GM19099 (cell line): ENCODE data around the gene ALK.

ENCODE experiments used
- POLR2A ChIP-seq: IDR thresholded peaks from 3 replicates; pipeline ENCODE4 v1.6.1; 2011; ENCODE audit warnings: low read depth; ENCODE audit not compliant: insufficient read length; ENCODE audit errors: extremely low read depth

ALK gene

GRCh38 chr2:29705616-29706015, 215.8 kb downstream of the ALK start:
- TF ChIP-seq POLR2A, result no peak

GRCh38 chr2:29703336-29703735, 218.1 kb downstream of the ALK start:
- TF ChIP-seq POLR2A, result no peak

GRCh38 chr2:29702276-29702675, 219.1 kb downstream of the ALK start:
- TF ChIP-seq POLR2A, result no peak

DNA sequence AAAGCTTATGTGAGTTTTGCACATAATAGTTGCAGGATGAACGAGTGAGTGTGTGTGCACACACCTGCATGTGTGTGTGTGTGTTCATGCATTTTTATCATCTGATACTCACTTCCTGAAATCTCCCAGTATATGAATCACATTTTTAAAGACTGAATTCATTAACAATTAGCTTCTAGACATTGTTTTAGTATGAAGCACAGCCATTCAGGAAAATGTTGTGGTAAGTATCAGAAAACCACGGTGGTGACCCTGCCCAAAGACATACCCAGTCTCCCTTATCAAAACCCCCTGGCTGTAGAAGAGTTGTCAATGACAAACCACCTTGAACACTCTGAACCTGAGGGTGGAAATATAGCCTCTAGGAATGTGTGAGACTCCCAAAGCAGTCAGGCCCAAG, 220.8 kb downstream of the ALK start:
- no peak for TF ChIP-seq POLR2A

DNA sequence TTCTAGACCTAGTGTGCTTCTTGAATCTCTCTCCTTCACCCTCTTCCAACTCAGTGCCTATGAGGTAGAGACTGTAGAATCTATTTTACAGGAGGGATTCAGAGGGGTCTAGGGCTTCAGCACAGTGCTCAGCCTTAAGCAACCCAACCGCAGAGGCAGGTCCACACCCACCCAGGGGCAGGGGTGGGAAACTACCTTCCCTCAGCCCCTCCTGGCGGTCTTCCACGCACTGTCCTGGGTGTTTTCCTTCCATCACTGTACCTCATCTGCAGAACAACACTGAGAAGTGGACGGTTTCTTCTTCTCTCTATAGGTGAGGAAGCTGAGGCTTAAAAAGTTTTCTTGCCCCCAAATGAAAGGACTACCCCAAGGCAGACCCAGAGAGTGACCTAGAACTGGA, 222.3 kb downstream of the ALK start:
- no peak for TF ChIP-seq POLR2A

GRCh38 chr2:29698216-29698615, 223.2 kb downstream of the ALK start:
- no peak for TF ChIP-seq POLR2A

DNA sequence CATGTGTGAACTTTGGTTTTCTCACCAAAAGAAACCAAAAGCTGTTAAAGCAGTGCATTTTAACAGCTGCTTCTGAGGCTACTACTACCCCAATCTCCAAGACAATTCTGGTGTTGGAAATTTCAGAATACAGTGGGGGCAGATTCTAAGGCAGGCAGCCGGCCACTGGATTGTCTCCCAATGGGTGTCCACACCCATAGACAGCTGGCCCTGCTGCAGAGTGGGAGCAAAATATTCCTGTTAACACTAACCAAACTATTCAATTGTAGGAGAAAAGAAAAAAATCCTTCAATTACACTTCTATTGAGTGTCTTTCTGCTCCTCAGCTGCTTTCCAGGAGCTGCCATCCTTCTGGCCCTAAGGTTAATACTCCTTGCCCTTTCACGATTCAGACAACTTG, 223.7 kb downstream of the ALK start:
- TF ChIP-seq POLR2A, result no peak

DNA sequence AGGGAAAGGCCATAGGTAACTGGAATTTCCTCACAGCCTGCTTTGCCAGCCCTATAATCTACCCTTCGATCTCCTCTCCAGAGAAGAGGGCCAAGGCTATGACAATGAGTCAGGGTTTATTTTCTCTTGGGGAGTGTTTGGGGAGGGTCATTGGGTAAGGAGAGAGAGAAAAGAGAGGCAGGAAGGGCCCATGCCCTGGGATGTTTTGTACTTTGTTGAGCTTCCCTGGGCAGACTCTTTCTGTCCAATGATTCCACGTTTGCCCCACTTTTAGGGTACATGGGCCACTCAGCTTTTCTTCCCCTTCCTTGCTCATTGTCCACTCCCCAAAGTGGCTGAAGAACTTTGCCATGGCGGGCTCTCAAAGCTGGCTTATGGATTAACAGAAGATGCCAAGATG, 224.2 kb downstream of the ALK start:
- TF ChIP-seq POLR2A, result no peak

DNA sequence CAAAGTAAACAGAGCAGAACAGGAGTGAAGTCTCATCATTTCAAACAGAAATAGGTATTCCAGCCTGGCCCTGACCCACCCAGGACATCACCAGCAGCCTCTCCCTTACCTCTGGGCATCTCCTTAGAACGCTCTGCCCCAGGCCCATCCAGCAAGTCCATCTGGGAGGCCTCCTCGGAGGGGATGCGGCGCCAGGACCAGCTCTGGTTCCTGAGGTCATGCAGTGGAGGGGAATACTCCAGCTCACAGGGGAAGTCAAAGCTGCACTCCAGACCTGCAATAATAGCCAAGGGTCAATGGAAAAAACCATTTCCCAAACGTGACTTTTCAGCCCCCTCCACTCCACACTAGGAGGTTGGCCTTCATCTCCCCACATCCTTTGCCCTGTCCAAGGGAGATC, 226.6 kb downstream of the ALK start:
- no peak for TF ChIP-seq POLR2A

- no peak for TF ChIP-seq POLR2A
Measured at GRCh38 chr2:29691391-29691950, 229.9 kb downstream of the ALK start.

DNA sequence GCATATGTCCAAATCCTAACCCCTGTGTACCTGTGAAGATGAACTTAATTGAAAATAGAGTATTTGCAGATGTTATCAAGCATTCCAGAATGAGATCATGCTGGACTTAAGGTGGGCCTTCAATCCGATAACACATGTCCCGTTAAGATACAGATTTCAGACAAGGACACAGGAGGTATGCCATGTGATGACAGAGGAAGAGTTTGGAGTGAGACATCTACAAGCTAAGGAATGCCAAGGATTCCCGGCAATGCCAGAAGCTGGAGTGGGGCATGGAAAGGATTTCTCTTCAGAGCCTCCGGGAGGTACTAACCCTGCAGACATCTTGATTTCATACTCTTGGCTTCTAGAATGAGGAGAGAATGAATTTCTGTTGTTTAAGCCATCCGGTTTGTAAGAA, 231.7 kb downstream of the ALK start:
- no peak for TF ChIP-seq POLR2A

GRCh38 chr2:29688429-29688828, 233.0 kb downstream of the ALK start:
- no peak for TF ChIP-seq POLR2A

DNA sequence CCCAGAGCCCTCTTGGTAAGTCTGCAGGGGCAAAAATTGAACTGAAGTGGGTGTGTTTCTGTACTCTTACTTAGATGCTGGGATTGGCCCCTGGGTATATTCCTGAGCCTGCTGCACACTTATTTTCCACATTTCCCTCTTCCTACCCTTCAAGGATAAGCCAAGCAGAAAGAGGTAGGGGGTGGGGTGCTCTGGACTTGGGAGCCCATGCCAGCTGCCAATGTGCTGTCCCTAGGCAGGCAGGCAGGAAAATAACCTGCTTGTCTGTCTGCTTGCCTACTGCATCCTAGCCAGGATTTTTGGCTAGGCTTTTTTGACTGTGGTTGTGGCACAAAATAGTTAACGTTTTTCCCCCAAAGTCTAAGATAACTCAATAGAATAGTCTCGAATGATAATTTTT, 234.3 kb downstream of the ALK start:
- TF ChIP-seq POLR2A, result no peak

DNA sequence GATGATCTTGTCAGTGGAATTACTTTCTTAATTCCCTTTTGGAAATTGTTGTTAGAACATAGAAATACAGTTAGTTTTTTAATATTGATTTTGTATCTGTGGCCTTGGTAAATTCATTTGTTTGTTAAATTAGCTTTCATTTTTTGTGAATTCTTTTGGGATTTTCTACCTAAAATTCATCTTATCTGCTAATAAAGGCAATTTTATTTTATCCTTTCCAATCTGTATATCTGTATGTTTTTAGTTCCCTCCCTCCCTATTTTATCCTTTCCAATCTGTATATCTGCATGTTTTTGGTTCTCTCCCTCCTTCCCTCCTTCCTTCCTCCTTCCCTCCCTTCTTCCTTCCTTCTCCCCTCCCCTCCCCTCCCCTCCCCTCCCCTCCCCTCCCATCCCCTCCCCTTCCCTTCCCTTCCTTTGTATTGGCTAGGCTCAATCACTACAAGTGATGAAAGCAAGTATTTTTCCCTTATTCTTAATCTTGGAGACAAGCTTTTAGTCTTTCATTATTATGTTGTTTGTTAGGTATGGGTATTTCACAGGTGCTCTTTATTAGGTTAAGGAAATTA, 244.4 kb downstream of the ALK start:
- TF ChIP-seq POLR2A, result no peak

- no peak for TF ChIP-seq POLR2A
Measured at GRCh38 chr2:29664578-29664977, 256.8 kb downstream of the ALK start.

GRCh38 chr2:29663268-29663667, 258.1 kb downstream of the ALK start:
- no peak for TF ChIP-seq POLR2A

DNA sequence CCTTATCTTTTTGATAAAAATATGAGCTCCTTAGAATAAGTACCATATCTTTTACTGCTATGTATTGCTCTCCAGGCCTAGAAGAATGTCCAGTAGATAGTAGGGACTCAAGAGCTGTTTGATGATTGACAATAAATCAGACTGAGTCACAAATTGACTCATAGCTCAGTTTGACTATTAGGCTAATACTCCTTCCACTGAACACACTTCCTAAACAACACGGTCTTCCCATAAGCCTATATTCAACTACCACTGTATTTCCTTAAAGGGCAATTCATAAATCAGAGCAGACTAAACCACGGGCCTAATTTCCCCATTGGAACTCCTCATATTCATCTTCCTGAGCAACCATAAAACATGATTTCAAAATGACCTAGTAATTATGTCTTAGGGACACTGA, 258.5 kb downstream of the ALK start:
- TF ChIP-seq POLR2A, result no peak

- TF ChIP-seq POLR2A, result no peak
Measured at GRCh38 chr2:29660201-29660600, 261.2 kb downstream of the ALK start.

GRCh38 chr2:29659178-29659577, 262.2 kb downstream of the ALK start:
- TF ChIP-seq POLR2A, result no peak
